ENCODE data around the gene NCOR2.

GRCh38 chr12:124547626-124548025 lies 19.8 kb downstream of the NCOR2 start:
- no peak for TF ChIP-seq CTCF (IDR thresholded peaks at IDR 0.05)
- TF ChIP-seq POLR2A (IDR thresholded peaks at IDR 0.05): no peak

All from heart left ventricle (tissue), 13 donors.